Glutamatergic neuron (in vitro differentiated cells): ENCODE measurements around the gene DNAI1. TPM values are rescaled to one million over a fixed set of nuclear protein-coding genes. Genes with fewer than 3 reads are reported as not detected.

Source experiments
- DNase-seq: peaks from one replicate; pipeline ENCODE4 v3.0.0; 2022
- H3K27ac Mint-ChIP-seq: one replicate; pipeline ENCODE4 v1.8.0; 2020; ENCODE audit warnings: mild to moderate bottlenecking, mixed read lengths, inconsistent platforms; ENCODE audit not compliant: unreplicated experiment
- H3K27me3 Mint-ChIP-seq: one replicate; pipeline ENCODE4 v1.8.0; 2020; ENCODE audit warnings: mild to moderate bottlenecking, moderate library complexity, mixed read lengths, inconsistent platforms; ENCODE audit not compliant: unreplicated experiment
- H3K36me3 Mint-ChIP-seq: one replicate; pipeline ENCODE4 v1.8.0; 2020; ENCODE audit warnings: mild to moderate bottlenecking, mixed read lengths, inconsistent platforms; ENCODE audit not compliant: unreplicated experiment
- H3K4me1 Mint-ChIP-seq: one replicate; pipeline ENCODE4 v1.8.0; 2020; ENCODE audit warnings: mild to moderate bottlenecking, low read depth, mixed read lengths, inconsistent platforms; ENCODE audit not compliant: unreplicated experiment
- H3K4me3 Mint-ChIP-seq: one replicate; pipeline ENCODE4 v1.8.0; 2020; ENCODE audit warnings: mild to moderate bottlenecking, mixed read lengths, inconsistent platforms; ENCODE audit not compliant: unreplicated experiment
- H3K9me3 Mint-ChIP-seq: one replicate; pipeline ENCODE4 v1.8.0; 2020; ENCODE audit warnings: mild to moderate bottlenecking, moderate library complexity, mixed read lengths, inconsistent platforms; ENCODE audit not compliant: unreplicated experiment
- CTCF ChIP-seq: fragments of 200-600 bp; sonication (generic); IDR thresholded peaks from one replicate; pipeline ENCODE4 v1.5.0; 2021; ENCODE audit not compliant: partially characterized antibody, unreplicated experiment
- total RNA-seq: library from RNA; stranded (reverse); fragmentation: NEBNext Ultra II Directional; extraction: Animal tissue kit (Norgen Biotek cat#: 25700); gene quantifications from one replicate; pipeline ENCODE4 v1.2.1, GENCODE V29; 2021; ENCODE audit not compliant: unreplicated experiment

Gene DNAI1
- total RNA-seq, 1 donor from 2014 or later = 1.2 TPM

GRCh38 chr9:34547960-34548611, 89.5 kb downstream of the DNAI1 start:
- Mint-ChIP-seq H3K36me3 (no peaks in the 10 kb centered on the region), H3K27me3 (peaks cover 23% of the 10 kb centered on the region), H3K27ac (peak overlapping the region; percentile 49), H3K9me3 (peaks cover 10% of the 10 kb centered on the region), H3K4me1 (peaks cover 12% of the 10 kb centered on the region), H3K4me3 (peak overlapping the region; percentile 3)
- peak; percentile 81 for TF ChIP-seq CTCF
- peak; percentile 94 for DNase-seq

GRCh38 chr9:34549407-34549732, 90.8 kb downstream of the DNAI1 start:
- Mint-ChIP-seq H3K9me3 (peaks cover 11% of the 10 kb centered on the region), H3K36me3 (no peaks in the 10 kb centered on the region), H3K27ac (no peak overlapping the region), H3K27me3 (peaks cover 23% of the 10 kb centered on the region), H3K4me3 (no peak overlapping the region), H3K4me1 (peaks cover 17% of the 10 kb centered on the region)
- DNase-seq = no peak
- no peak for TF ChIP-seq CTCF

GRCh38 chr9:34550016-34550680, 91.5 kb downstream of the DNAI1 start:
- DNase-seq = no peak
- H3K4me1 Mint-ChIP-seq = peaks cover 25% of the 10 kb centered on the region
- H3K9me3 Mint-ChIP-seq = peaks cover 15% of the 10 kb centered on the region
- no peak overlapping the region for H3K27ac Mint-ChIP-seq
- H3K36me3 Mint-ChIP-seq = no peaks in the 10 kb centered on the region
- H3K4me3 Mint-ChIP-seq = no peak overlapping the region
- no peak for TF ChIP-seq CTCF
- peaks cover 26% of the 10 kb centered on the region for H3K27me3 Mint-ChIP-seq

DNA sequence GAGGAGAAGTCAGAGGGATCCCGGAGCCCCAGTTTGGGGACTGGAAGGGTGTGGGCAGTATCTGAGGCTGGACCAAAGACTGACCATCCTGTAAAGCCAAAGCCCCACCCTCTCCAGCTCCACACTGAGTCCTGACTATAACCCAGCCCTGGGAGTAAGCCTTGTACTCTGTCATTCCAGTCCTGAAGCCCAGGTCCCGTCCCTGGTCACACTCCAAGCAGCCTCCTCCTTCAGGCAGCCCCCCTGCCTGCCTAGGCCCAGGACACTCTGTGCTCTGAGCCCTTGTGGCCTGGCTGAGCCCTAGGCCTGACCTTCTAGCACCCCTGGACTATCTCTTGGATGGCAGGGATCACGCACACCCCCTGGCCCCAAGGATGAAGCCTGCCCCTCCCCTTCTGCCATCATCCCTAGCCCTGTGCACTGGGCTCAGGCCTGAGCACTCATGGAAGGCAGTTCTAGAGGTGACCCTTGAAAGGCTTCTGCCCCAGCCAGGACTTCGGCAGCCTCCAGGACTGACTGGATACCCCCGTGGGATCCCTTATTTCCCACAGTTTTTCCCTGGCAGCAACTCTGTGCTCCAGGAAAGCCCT, 92.2 kb downstream of the DNAI1 start:
- H3K27ac Mint-ChIP-seq = no peak overlapping the region
- peaks cover 15% of the 10 kb centered on the region for H3K9me3 Mint-ChIP-seq
- H3K36me3 Mint-ChIP-seq = no peaks in the 10 kb centered on the region
- no peak for TF ChIP-seq CTCF
- H3K4me3 Mint-ChIP-seq = no peak overlapping the region
- peaks cover 27% of the 10 kb centered on the region for H3K27me3 Mint-ChIP-seq
- H3K4me1 Mint-ChIP-seq = peaks cover 30% of the 10 kb centered on the region
- no peak for DNase-seq
